ENCODE data around the gene BIN1. TPM values are rescaled to one million over a fixed set of nuclear protein-coding genes. Genes with fewer than 3 reads are reported as not detected.

The BIN1 gene
- total RNA-seq, 1 donor from 2014 or later = 65.2 TPM

DNA sequence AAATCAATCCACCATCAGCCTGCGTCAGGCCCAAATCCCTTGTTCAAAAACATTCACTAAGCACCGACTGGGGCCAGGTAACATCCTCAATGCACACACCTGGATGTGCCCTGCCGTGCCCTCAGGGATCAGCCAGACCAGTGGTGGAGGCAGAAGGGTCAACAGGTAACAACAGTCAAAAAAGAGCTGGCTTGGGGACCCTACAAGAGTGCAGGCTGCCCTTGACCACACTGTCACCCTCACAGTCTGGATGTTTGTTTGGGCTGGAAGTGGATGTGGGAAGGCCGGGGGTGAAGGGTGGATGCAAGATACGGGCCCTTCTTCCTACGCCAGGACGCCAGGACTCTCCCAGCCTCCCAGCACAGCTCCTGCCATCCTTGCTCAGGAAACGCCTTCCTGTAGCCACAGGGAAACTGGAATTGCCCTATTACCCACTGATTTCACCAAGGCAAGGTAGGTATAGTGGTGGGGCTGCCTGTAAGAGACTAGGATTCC is 2.7 kb downstream of the BIN1 start:
- no peak for DNase-seq (ENCODE audit: extremely low read depth, low read depth, low spot score)

DNA sequence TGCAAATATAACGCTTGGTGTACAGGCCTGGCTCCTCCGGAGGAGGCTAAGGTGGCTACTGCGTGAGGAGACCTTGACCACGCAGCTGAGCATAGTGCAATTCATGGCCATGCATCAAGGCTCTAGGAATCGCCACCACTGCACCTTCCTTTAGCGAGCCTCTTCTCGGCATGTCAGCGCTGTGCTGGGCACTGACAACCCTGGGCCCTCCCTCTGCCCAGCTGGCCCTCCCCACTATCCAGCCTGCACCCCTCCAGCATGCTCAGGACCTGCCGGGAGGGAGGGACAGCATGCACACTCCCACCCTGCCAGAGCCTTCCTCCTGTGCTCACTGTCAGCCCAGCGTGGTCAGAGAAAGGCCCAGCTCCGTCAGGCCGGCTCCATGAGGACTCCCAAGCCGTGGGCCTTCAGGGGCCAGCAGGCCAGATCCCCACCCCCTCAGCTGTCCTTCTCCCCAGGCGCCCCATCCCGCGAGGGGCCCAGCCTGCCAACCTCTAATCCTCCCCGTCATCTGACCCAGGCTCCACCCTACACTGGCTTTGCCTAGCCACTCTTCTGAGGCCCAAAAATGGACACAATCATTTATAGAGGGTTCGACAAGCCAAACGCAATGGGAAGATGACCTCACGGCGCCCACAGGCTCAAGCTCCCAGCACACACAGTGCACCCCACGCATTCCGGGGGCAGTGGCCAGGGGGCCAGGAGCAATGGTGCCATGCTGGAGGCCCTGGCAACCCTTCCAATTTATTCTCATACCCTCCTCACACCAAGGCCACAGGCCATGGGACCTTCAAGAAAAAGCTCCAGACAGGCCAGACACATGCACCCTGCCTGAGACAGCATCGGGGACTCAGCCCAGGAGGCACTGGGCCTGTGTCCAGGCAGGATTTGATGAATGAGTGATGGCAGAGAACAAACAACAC is 3.5 kb downstream of the BIN1 start:
- no peak for DNase-seq (ENCODE audit: extremely low read depth, low read depth, low spot score)

DNA sequence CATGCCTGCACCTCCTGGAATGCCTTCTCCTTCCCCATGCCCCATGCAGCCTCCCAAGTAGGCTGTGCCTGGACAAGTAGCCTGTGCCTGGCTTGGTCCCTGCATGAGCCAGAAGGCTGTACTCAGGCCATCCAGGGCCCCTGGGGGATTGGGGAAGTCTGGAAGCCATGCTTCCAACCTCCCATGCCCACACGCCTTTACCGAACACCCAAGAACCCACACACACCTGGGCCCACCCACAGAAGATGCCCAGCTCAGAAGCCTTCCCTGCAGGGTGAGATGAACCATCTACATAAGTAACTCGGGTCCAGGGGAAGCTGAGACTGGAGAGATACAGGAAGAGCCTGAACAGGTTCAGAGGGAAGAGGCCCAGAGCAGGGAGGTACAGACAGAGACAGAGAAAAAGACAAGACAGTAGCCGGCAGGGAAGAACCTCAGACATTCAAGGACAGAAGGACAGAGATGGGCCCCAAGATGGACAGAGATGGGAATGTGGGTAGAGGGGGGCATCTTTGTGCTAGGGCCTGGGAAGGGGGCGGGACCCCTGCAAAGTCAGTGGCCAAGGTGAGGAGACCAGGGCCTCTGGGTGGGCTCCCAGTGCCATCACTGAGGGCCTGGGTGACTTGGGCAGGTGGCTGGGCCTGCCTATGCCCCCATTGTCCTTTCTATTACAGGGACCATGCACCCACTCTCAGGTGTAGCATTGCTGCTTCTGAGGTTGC is 4.3 kb downstream of the BIN1 start:
- DNase-seq (ENCODE audit: extremely low read depth, low read depth, low spot score) = no peak

DNA sequence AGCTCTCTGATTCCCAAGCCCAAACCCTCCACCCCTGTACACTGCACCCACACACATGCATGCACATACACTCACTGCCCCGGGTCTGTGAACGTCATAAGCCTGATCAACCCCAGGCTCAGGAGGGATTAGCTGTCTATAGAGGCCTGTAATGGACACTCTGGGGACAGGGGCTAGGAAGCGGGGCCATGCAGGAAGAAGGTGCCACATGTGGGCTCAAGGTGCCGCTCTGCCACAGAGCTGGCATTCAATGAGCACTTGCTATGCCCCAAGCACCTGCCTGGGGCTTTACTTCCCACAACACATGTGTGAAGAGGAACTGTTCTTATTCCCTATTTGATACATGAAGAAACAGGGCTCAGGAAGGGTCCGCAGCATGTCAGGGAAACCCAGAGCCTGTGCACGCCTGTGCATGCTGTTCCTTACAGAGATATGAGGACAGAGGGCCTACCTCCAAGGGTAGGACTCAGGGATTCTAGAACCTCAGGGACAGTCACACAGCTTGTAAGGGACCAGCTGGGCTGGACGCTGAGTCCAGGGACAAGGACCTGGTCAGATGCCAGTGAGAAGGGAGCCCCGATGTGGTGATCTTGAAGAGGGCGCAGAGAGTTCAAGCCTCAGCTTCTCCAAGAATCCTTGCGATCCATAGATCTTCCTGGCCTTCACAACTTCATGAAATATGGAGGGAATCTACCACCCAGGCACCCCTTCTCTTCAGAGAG is 5.0 kb downstream of the BIN1 start:
- DNase-seq (ENCODE audit: extremely low read depth, low read depth, low spot score) = no peak

DNA sequence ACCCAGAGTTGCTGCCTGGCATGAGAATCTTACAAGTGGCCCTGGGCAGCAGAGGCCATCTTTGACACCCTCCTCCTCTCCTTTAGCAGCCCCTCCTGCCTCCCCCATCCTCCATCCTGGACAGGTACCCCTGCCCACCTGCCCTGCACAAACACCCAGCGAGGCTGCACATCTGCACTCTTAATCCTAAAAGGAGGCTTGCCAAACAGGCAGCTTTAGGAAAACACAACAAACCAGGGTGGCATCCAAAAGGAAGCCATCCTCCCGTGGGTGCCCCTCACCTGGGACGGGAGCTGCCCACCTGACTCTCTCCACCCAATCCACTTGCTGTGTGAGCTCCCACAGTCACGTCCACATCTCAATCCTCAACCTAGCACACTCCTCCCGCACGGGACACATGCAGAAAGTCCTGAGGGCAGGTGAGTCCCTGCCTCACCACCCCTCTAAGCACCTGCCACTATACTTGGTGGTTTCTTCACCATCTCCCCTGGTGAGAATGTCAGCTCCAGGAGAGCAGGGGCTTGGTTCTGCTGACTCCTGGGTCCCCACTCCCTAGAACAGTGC is 5.8 kb downstream of the BIN1 start:
- no peak for DNase-seq (ENCODE audit: extremely low read depth, low read depth, low spot score)

DNA sequence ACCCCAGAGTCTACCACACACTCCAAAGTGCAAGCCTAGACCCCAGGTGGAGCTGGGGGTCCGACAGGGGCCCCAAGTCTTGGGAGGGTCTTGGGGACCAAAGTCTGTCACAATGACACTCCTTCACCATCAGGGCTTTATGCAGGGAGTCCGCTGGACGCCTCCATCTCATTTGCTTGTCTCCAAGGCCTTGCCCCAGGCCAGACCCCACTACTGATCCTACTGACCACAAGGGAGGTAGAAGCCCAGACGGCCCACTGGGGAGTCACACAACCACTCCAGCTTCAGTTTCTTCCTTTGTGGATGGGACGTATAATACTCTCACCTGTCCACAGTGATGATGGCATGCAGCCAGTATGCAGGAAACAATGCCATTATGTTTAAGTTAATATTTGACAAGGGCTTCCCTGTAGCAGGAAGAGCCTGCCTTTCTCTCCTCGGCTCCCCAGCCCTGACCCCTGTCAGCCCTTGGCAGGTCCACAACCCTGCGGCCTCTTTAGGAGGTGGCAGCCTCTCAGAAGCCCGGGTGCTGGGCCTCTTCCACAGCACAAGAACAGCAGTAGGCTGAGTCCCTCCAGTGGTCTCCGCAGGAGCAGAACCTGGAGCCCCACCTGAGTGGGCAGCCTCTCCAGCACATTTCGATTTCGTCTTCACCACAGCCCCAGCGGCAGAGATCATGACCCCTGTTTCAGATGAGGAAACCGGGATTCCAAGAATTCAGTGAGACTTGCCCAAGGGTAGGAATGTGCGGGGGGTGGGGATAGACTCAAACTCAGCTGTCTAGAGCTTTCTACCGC is 6.5 kb downstream of the BIN1 start:
- no peak for DNase-seq (ENCODE audit: extremely low read depth, low read depth, low spot score)

DNA sequence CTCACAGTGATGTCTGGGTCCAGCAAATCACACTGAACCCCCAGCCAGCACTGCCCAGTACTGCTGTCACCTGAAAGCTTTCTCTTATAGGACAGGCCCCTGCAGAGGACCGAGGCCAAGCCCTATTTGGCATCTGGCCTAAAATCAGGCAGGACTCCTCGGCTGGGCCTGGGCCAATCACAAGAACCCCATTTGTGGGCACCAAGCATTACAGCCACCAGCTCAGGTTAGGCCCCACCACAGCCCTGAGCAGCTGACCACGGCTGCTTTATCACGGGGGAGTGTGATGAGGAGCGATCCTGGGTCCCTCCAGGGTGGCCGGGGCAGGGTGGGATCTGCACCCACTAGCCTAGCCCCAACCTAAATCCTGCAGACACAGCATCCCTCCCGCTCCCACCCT is 8.2 kb downstream of the BIN1 start:
- DNase-seq (ENCODE audit: extremely low read depth, low read depth, low spot score) = no peak

DNA sequence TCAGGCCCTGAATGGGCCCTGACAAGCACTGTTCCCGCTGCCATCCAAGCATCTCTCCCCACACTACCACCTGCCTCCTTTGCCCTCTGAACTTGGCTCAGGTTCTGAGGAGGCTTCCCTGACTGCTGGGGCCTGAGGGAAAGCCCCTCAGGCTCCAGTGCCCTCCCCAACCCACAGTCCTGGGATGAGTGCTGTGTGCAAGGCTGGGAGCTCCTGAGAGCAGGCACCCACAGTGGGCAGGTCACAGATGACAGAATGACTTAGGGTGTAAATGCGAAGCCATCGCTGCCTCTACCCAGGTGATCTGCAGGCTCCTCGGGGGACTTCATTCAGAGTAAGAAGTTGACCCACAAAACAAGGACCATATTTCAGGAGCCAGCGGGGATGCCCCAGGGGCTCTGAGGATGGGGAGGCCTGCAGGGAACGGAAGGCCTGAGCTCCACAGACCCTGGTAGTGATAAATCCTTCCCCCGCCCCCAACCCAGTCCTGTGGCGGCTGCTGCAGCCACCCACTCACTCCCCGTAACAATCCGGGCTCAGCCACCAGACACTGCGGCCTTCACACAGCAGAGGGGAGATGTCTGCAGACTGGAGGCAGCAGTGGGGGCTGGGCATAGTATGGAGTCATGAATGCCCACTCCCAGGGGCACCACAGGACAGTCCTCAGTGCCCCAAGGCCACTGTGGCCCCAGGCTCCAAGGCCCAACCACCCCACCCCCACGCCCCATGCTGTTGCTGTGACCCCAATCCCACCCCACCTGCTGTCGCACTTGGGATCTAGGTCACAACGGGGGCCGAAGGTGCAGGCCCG is 8.9 kb downstream of the BIN1 start:
- DNase-seq (ENCODE audit: extremely low read depth, low read depth, low spot score) = no peak

DNA sequence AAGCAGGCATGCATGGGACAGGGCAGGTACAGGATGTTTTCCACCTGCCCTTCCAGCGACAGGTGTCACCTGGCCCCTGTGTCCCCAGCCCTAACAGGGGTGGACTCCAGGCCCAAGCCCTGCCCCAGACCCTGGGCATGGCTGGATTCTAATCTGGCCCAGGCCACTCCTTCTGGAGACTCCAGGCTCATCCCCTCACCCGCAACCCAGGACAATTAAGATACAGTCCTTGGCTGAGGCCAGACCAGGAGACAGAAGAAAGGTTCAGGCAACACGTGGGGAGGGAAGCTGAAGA is 9.5 kb downstream of the BIN1 start:
- DNase-seq (ENCODE audit: extremely low read depth, low read depth, low spot score) = no peak

DNA sequence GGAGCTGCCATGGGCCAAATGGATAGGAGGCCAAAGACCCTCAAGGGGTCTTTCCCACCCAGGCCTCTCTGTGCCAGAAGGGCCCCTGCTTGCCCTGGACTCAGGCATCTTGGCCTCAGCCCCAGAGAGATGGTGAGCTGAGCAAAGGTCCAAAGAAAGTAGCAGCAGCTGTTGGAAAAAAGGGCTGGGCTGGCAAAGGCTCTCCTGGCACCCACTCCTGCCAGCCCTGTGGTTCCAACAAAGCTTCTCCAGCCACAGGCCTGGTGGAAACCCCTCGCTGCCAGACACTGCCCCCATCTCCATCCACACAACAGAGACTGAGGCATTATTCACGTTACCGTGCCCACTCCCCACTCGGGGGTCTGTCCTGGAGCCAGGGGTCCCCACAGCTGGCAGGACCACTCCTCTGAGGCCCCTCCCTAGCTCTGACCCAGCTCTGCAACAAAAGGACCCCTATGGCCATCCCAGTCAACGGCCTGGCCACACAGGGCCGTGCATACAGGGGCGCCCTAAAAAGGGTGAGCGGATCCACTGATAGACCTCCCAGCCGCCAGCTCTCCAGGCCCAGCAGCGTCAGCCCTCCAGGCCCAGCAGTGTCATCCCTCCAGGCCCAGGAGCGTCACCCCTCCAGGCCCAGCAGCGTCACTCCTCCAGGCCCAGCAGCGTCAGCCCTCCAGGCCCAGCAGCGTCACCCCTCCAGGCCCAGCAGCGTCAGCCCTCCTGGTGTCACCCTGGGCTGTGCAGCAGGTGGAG is 10.1 kb downstream of the BIN1 start:
- DNase-seq (ENCODE audit: extremely low read depth, low read depth, low spot score) = no peak

DNA sequence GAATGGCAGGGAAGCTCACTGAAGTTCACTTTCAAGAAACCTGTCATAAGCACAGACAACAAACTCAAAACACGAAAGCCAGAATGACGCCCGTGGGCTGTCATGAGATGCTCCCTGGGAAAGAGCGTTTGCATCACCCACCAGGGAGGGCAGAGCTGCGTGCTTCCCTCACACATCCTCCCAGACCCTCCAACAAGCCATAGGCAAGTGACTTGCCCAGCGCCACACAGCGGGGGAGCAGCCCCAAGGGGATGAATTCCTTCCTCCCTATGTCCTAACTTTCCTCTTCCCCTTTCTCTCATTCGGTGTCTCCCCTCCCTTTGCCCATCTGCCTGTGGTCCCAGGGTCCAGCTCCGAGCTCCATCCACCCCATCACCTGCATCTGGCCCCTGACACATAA is 10.7 kb downstream of the BIN1 start:
- no peak for DNase-seq (ENCODE audit: extremely low read depth, low read depth, low spot score)

DNA sequence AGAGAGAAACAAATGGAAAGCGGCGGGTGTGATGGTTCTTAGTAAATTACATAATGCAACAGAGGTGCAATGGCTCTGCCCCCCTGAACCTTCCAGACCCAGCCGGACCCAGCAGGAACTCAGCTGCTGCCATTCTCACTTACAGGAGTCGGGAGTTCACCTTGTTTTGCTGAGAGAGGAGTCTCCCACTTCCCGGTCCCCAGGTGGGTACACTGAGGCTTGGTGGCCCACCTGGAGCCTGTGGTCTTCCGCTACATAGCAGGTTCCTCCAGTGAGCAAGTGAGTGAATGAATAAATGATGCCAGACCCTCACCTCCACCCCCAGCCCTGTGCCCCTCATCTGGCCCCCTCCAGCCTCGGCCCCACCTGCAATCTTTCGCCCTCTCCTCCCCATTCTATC is 11.2 kb downstream of the BIN1 start:
- DNase-seq (ENCODE audit: extremely low read depth, low read depth, low spot score) = no peak

DNA sequence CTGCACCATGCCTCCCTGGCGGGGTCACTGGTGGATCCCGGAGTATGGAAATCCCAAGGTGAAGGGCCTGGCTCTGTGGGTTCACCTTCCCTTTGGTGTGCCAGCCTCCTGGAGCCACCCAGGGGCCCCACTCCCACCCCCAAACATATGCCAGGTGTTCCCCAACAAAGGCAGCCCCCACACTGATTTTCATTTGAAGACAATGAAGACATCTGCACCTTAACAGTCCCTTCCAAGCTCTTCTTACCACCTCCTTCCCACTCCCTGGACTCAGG is 11.7 kb downstream of the BIN1 start:
- no peak for DNase-seq (ENCODE audit: extremely low read depth, low read depth, low spot score)

DNA sequence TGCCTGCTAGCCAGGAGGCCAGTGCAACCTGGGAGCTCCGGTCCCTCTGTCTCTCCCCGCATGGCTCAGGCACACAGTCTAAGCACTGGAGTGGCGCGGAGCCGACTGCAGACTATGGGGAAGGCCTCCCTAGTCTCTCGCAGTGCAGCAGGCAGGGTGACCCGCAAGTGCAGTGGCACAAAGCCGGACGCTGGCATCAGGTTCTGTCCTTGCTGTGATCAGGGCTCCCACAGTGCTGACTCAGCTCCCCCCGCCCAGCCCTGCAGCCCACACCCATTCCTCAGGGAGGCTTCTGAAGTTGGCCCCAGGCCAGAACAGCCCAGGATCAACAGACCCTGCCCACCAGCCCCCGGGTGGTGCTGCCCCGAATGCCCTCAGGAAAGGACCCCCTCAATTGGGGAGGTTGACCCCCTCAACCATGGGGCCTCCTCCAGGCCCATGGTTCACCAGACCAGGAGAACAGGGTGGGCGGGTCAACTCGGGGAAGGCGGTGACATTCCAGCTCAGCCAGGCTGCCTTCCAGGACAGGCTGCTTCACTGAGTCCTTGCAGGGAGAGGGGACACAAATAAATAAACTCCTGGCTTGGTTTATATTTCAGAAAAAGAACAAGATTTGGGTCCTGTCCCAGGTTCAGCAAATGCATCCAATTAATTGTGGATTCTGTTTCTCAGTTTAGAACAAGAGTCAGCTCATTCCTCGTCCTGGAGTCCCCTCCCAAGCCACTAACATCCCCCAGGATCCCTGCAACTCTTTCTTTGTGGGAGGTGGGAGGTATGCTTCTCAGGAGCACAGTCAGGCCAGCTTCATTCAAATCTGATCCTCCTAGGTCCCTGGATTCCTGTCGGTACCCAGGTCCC is 12.2 kb downstream of the BIN1 start:
- DNase-seq (ENCODE audit: extremely low read depth, low read depth, low spot score) = no peak

DNA sequence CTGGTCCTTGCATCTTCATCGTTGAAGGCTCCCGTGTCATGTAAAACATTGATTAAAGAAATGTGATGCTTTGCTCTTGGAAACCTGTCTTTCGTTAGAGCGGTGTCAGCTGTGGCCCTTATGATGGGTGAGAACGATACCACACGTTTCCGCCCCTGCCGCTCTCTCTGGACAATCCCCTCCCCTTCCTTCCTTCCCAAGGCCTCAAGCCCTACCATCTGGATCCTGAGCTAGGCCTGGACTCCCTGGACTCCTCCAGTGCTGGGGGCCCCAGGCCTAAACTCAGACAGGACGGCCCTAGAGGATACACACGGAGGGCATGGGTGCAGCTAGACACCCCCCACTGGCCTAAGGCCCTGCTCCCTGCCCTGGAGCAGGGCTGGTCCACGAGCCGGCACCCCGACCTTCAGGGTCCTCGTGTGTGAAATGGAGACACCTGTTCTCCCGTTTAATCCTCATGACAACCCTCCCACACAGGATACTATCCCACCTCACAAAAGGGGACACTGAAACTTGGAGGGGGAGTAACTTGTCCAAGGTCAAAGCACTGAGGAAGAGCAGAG is 13.2 kb downstream of the BIN1 start:
- no peak for DNase-seq (ENCODE audit: extremely low read depth, low read depth, low spot score)

DNA sequence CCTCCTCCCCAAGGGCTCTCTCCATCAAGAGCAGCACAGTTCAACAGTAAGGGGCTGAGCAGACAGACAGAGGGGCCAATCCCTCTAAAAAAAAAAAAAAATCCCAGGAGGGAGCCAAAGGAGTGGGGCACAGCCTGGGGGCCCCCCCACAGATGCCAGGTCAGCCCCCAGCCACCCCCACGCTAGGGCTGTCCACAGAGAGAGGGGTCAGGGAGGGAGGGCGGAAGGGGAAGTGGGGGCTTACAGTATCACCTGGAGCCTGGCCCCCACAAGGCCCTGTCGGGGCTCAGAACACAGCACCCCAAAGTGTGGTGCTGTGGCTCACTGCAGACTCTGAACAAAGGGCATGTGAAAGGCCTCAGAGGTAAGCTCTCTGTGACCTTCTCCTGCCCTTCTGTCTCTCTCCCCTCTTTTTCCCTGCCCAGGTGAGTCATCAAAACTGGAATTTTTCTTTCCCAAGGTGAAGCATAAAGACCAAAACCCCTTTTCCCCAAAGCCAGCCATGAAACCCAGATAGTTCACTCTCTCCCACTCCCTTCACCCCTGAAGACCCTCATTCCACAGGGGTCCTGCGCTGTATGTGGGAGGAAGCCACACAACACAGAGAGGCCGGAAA is 13.9 kb downstream of the BIN1 start:
- DNase-seq (ENCODE audit: extremely low read depth, low read depth, low spot score) = no peak

DNA sequence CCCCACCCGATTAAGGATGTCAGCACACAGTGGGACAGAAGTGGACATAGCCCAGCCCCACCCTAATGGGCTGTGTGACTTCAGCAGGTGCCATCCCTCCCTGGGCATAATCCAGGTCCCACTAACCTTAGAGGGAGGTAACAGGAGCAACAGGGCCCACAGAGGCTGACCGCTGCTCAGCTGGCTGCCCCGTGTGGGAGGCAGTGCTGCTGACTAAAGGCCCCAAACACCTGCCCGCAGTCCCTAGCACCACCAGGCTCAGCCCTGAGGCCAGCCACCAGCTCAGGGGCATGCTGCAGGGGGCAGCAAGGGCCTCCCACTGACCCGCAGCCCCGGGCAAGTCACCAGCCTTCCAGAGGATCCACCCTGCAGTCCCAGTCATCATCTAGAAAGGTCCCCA is 14.6 kb downstream of the BIN1 start:
- DNase-seq (ENCODE audit: extremely low read depth, low read depth, low spot score) = no peak
